Right lobe of liver (tissue), 6 donors: Measurements from ENCODE around the gene DSCAML1. TPM values are rescaled to one million over a fixed set of nuclear protein-coding genes. Genes with fewer than 3 reads are reported as not detected.

ENCODE experiments used
- ATAC-seq, 4 donors: fragments of 200-7000 bp; cut with Tn5 transposase; one replicate each; pipeline ENCODE4 v1.9.1; 2020; ENCODE audit warnings: mild to moderate bottlenecking in 4 of 4, moderate library complexity in 4 of 4
- DNase-seq, 3 donors: peaks; one replicate each; pipeline ENCODE4 v3.0.0-alpha.2; 2020
- H3K27ac ChIP-seq, 3 donors: fragments of 200-600 bp; one replicate each; pipeline ENCODE4 v1.8.0; 2022
- H3K27me3 ChIP-seq, 2 donors: fragments of 200-600 bp; one replicate each; pipeline ENCODE4 v1.8.0; 2022
- H3K36me3 ChIP-seq, 4 donors: fragments of 200-600 bp; sonication (generic) in 1 of 4; one replicate each; pipeline versions ENCODE4 v1.5.1 to v1.8.0; 2017 to 2022; ENCODE audit warnings: control low read depth in 1 of 4
- H3K4me1 ChIP-seq, 4 donors: fragments of 200-600 bp; sonication (generic) in 1 of 4; one replicate each; pipeline versions ENCODE4 v1.5.1 to v1.8.0; 2017 to 2022; ENCODE audit warnings: control low read depth in 1 of 4
- H3K4me3 ChIP-seq, 3 donors: fragments of 200-600 bp; one replicate each; pipeline ENCODE4 v1.8.0; 2022
- H3K9me3 ChIP-seq, 4 donors: fragments of 200-600 bp; sonication (generic) in 1 of 4; one replicate each; pipeline versions ENCODE4 v1.5.1 to v1.8.0; 2017 to 2022; ENCODE audit warnings: control low read depth in 1 of 4
- POLR2A ChIP-seq: fragments of 450-650 bp; IDR thresholded peaks from one replicate; pipeline ENCODE4 v1.6.1; 2017; ENCODE audit warnings: antibody characterized with exemption, mild to moderate bottlenecking
- WGBS: methylation state at CpG from one replicate; pipeline ENCODE4 v1.1.6; 2018; ENCODE audit warnings: low coverage, low lambda C conversion rate; ENCODE audit not compliant: insufficient coverage; ENCODE audit errors: missing lambda C conversion rate; 5-methylcytosine and 5-hydroxymethylcytosine counted together
- intact Hi-C, 2 donors: fragments of 100-400 bp; cut with DNase I; formaldehyde crosslinking; loops; one replicate each; pipeline versions ENCODE4 v1.11.2 to v1.14.1; 2022
- total RNA-seq, 6 experiments: library from RNA; depleted of rRNA in 2 of 6; stranded (reverse); fragments of >200 nt in 2 of 6; fragmentation: NEBNext Ultra II Directional in 3 of 6; extraction: Animal tissue kit (Norgen Biotek cat#: 25700) in 3 of 6; gene quantifications; one replicate each; pipeline versions ENCODE4 v1.1.0 to v1.2.4, GENCODE V29; 2016 to 2023
- TF ChIP-seq, protein P1 (sequence below), 4 donors: fragments of 200-600 bp in 3 of 4; fragments of 450-650 bp in 1 of 4; IDR thresholded peaks; one replicate each; pipeline versions ENCODE4 v1.5.1 to v1.8.0; 2016 to 2022; ENCODE audit warnings: antibody characterized with exemption in 4 of 4, mild to moderate bottlenecking in 2 of 4
- donor health status: DM: no; HTN: yes; CAD: no.
- donor health status: DM: no; HTN: no; CAD: no.
- donor health status: DM: no; HTN: no; CAD: no.
- donor health status: DM: no; HTN: yes; CAD: no.
- donor health status: DM: no; HTN: yes; CAD: no.

Gene DSCAML1
- total RNA-seq, 6 experiments from 2014 or later: 0.06 to 0.92 (median 0.22) TPM; not detected in 1

DNA sequence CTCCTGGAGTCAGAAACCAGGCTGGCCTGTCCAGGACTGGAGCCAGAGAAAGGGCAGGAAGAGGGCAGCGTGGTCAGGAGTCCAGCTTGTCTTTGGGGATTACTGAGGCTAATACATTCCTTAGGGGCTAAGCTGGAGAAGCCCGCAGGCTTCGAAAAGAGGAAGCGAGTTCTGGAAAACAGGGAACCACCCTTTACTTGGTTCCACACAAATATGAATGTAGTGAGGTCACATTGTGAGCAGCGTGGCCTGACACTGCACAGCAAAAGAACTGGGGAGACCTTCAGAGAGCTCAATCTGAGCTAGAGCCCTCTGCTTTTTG is 337.1 kb downstream of the DSCAML1 start:
- Histone ChIP-seq H3K27me3 (no peaks in the 10 kb centered on the region), H3K9me3 (no peaks in the 10 kb centered on the region), H3K4me3 (no peak overlapping the region), H3K27ac (no peak overlapping the region), H3K36me3 (no peaks in the 10 kb centered on the region), H3K4me1 (no peaks in the 10 kb centered on the region)
- DNase-seq (no peak), ATAC-seq (peak; percentile 9 to 61 (median 32))
- TF ChIP-seq, protein P1, sequence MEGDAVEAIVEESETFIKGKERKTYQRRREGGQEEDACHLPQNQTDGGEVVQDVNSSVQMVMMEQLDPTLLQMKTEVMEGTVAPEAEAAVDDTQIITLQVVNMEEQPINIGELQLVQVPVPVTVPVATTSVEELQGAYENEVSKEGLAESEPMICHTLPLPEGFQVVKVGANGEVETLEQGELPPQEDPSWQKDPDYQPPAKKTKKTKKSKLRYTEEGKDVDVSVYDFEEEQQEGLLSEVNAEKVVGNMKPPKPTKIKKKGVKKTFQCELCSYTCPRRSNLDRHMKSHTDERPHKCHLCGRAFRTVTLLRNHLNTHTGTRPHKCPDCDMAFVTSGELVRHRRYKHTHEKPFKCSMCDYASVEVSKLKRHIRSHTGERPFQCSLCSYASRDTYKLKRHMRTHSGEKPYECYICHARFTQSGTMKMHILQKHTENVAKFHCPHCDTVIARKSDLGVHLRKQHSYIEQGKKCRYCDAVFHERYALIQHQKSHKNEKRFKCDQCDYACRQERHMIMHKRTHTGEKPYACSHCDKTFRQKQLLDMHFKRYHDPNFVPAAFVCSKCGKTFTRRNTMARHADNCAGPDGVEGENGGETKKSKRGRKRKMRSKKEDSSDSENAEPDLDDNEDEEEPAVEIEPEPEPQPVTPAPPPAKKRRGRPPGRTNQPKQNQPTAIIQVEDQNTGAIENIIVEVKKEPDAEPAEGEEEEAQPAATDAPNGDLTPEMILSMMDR (IDR thresholded peaks at IDR 0.05): no peak
- TF ChIP-seq POLR2A: no peak
- intact Hi-C loops: no loop called here
- 69% methylated on average over 4 of the region's 5 CpGs for WGBS

DNA sequence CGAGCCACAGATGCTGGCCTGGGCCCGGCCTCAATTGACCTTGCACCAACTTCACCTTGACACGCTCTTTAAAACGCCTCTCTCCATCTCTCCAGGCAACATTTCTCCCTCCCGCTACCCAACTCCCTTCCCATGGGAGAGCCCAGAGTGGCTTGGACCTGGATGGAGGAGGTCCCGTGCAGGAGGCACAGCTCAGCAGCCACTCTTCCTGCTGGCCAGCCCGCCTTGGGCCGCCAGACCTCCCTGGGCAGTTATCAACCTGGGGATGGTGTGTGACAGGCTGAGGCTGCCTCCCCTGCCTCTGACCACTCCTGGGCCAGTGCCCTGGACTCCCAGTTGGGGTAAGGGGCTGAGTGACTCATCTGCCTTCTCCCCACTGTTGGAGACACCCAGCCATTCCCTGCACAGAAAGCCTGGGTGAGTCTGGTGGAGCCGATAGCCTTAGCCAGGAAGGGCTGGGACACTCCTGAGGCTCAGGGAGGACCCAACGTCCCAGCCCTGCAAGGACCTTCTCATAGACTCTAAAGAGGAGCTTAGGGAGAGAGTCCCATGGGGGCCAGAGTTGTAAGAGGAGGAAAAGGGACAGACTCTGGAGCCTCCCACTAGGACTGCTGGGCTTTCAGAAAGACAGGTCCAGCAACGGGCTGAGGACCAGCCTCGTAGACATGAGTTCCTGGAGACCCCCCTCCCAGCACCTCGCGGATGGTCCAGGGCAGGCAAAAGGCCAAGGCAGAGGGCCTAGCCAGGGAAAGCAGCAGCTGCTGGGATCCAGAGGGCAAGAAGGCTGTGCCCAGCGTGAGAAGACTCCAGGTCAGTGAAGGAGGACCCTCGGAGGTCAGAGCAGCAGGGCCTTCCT is 337.7 kb downstream of the DSCAML1 start:
- ATAC-seq: no peak
- intact Hi-C loops: no loop called here

DNA sequence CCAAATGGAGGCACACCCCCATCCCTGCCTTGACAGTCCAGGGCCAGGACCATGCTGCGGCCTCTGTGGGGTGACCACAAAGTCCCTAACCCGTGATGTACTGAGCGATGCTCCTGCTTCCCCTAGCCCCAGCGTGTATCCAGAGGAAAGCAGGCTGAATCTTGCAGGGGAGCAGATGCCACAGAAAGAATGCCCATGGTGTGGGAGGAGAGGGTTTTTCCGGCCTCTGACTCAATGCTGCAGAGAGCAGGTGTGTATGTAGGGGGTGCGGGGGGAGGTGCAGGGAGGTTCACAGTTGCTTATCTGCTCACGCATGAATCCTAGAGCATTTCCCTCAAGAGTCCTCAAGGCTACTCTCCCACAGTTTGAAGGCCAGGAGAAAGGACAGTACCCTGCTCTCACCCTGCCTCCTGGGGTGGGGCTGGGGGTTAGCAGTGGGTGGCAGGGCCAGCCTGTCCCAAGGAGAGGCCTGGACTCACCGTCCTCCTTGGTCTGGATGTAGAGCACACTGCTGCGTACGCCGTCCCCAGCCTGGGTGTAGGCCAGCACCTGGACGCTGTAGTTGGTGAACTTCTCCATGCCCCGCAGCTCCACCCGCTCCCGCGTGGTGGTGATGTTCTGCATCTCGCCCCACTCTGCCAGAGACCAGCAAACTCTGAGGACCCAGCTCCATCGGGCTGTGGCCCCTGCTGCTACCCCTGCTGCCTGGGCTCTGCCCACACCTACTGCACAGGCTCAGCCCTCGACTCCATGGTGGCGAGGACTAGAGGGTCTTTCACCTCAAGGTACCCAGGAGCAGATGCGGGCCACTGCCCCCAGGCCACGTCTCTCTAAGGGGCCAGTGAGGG is 338.5 kb downstream of the DSCAML1 start:
- no peak overlapping the region for H3K27ac ChIP-seq
- WGBS: 89% methylated on average over 10 of the region's 22 CpGs
- intact Hi-C loops: no loop called here
- no peaks in the 10 kb centered on the region for H3K4me1 ChIP-seq
- no peaks in the 10 kb centered on the region for H3K36me3 ChIP-seq
- TF ChIP-seq, protein P1 (IDR thresholded peaks at IDR 0.05): no peak
- TF ChIP-seq POLR2A: no peak
- H3K27me3 ChIP-seq: no peaks in the 10 kb centered on the region
- no peak overlapping the region for H3K4me3 ChIP-seq
- DNase-seq (no peak), ATAC-seq (no peak)
- H3K9me3 ChIP-seq: peaks cover 0 to 7% (median 0%) of the 10 kb centered on the region in 4 donors

More for the DNA sequence above, 337.7 kb downstream of the DSCAML1 start:
- no peaks in the 10 kb centered on the region for H3K4me1 ChIP-seq
- no peak for DNase-seq
- TF ChIP-seq, protein P1 (IDR thresholded peaks at IDR 0.05): no peak
- TF ChIP-seq POLR2A: no peak
- 63% methylated on average over 7 of the region's 16 CpGs for WGBS
- H3K27ac ChIP-seq: no peak overlapping the region
- H3K27me3 ChIP-seq: no peaks in the 10 kb centered on the region
- H3K9me3 ChIP-seq: peaks cover 0 to 2% (median 0%) of the 10 kb centered on the region in 4 donors
- H3K4me3 ChIP-seq: no peak overlapping the region
- H3K36me3 ChIP-seq: no peaks in the 10 kb centered on the region

DNA sequence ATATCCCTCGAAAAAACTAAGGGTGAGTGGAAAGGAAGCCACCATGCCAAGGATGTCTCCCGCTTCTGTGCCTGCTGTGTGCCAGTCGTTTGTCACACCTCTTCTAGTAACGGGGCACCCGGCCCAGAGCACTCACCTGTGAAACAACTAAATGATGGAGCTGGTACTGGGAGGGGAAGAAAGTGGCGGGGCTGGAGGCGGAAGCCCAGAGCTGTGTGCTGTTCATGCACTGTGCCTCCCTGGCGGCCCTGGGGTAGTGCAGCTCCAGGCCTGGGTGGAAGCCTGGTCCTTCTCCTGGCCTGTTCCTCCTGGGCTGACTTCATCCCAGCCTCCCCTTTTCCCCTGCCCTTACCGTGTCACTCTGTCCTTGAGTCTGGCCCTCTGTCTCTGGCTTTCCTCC is 339.2 kb downstream of the DSCAML1 start:
- no peak for ATAC-seq
- peaks cover 0 to 7% (median 0%) of the 10 kb centered on the region in 4 donors for H3K9me3 ChIP-seq
- no peaks in the 10 kb centered on the region for H3K4me1 ChIP-seq
- TF ChIP-seq POLR2A: no peak
- TF ChIP-seq, protein P1 (IDR thresholded peaks at IDR 0.05): no peak
- H3K27me3 ChIP-seq: no peaks in the 10 kb centered on the region
- no peak overlapping the region for H3K4me3 ChIP-seq
- no peaks in the 10 kb centered on the region for H3K36me3 ChIP-seq
- DNase-seq: no peak
- H3K27ac ChIP-seq: no peak overlapping the region
- WGBS: 67% methylated on average over 5 of the region's 9 CpGs
- intact Hi-C loops: no loop called here
